Neuronal stem cell (in vitro differentiated cells): ENCODE data around the gene SERPINB5.

Experiments used
- DNase-seq: peaks from one replicate; pipeline ENCODE4 v3.0.0-alpha.2; 2013; ENCODE audit warnings: low spot score
- H2AFZ ChIP-seq: one replicate; pipeline ENCODE4 v1.6.1; 2013; ENCODE audit warnings: mild to moderate bottlenecking, low read length, inconsistent platforms
- H2AK5ac ChIP-seq: 2 replicates; pipeline ENCODE4 v1.6.1; 2013; ENCODE audit warnings: low read depth, mild to moderate bottlenecking, inconsistent platforms, low read length, moderate library complexity, mixed read lengths
- H2BK120ac ChIP-seq: 2 replicates; pipeline ENCODE4 v1.6.1; 2013; ENCODE audit warnings: low read depth, mild to moderate bottlenecking, inconsistent platforms, low read length, moderate library complexity, mixed read lengths
- H2BK12ac ChIP-seq: one replicate; pipeline ENCODE4 v1.6.1; 2013; ENCODE audit warnings: low read length, inconsistent platforms
- H2BK15ac ChIP-seq: 2 replicates; pipeline ENCODE4 v1.6.1; 2013; ENCODE audit warnings: mild to moderate bottlenecking, low read length, inconsistent platforms, mixed read lengths
- H2BK5ac ChIP-seq: one replicate; pipeline ENCODE4 v1.6.1; 2013; ENCODE audit warnings: inconsistent platforms, mild to moderate bottlenecking, low read length, moderate library complexity
- H3K14ac ChIP-seq: one replicate; pipeline ENCODE4 v1.6.1; 2013; ENCODE audit warnings: low read length, inconsistent platforms
- H3K18ac ChIP-seq: 2 replicates; pipeline ENCODE4 v1.6.1; 2013; ENCODE audit warnings: low read length, inconsistent platforms
- H3K23ac ChIP-seq: 2 replicates; pipeline ENCODE4 v1.6.1; 2013; ENCODE audit warnings: low read depth, mild to moderate bottlenecking, mixed read lengths, low read length, inconsistent platforms; ENCODE audit not compliant: poor library complexity
- H3K27ac ChIP-seq: replicated peaks from 3 replicates; pipeline ENCODE4 v1.5.1; 2013; ENCODE audit warnings: low read length, inconsistent platforms
- H3K27me3 ChIP-seq, 3 experiments: 2 replicates each; pipeline ENCODE4 v1.6.1; 2013; ENCODE audit warnings: low read length in 3 of 3, mild to moderate bottlenecking in 2 of 3, inconsistent platforms in 1 of 3, low read depth in 1 of 3, mixed read lengths in 1 of 3, moderate library complexity in 1 of 3; ENCODE audit not compliant: control insufficient read depth in 3 of 3, insufficient read depth in 3 of 3
- H3K36me3 ChIP-seq, 2 donors: replicated peaks in 1 of 2; 2 replicates each; pipeline ENCODE4 v1.6.1; 2013; ENCODE audit warnings: low read length in 2 of 2; ENCODE audit not compliant: control insufficient read depth in 2 of 2, insufficient read depth in 2 of 2
- H3K4ac ChIP-seq: 2 replicates; pipeline ENCODE4 v1.6.1; 2013; ENCODE audit warnings: inconsistent platforms, mild to moderate bottlenecking, low read length, moderate library complexity
- H3K4me1 ChIP-seq, 2 donors: 1 replicate in 1 of 2; 2 replicates in 1 of 2; pipeline ENCODE4 v1.6.1; 2013; ENCODE audit warnings: low read length in 2 of 2, low read depth in 1 of 2; ENCODE audit not compliant: control insufficient read depth in 2 of 2, insufficient read depth in 1 of 2
- H3K4me2 ChIP-seq: one replicate; pipeline ENCODE4 v1.6.1; 2013; ENCODE audit warnings: mild to moderate bottlenecking, low read length, inconsistent platforms; ENCODE audit not compliant: insufficient read depth, poor library complexity, severe bottlenecking
- H3K4me3 ChIP-seq, 2 donors: 2 replicates each; pipeline ENCODE4 v1.5.1; 2013; ENCODE audit warnings: low read length in 2 of 2, mild to moderate bottlenecking in 2 of 2, inconsistent platforms in 1 of 2, moderate library complexity in 1 of 2
- H3K79me1 ChIP-seq: one replicate; pipeline ENCODE4 v1.6.1; 2013; ENCODE audit warnings: low read depth, mild to moderate bottlenecking, inconsistent platforms, low read length, moderate library complexity
- H3K9ac ChIP-seq: one replicate; pipeline ENCODE4 v1.6.1; 2013; ENCODE audit warnings: mild to moderate bottlenecking, low read depth, low read length, inconsistent platforms; ENCODE audit not compliant: poor library complexity
- H3K9me3 ChIP-seq, 2 donors: replicated peaks in 1 of 2; 2 replicates each; pipeline versions ENCODE3 to v1.6.1; 2013; ENCODE audit warnings: low read length in 2 of 2, mild to moderate bottlenecking in 2 of 2, inconsistent platforms in 1 of 2, low read depth in 1 of 2, mixed read lengths in 1 of 2, moderate library complexity in 1 of 2; ENCODE audit not compliant: control insufficient read depth in 2 of 2, insufficient read depth in 1 of 2
- H4K8ac ChIP-seq: one replicate; pipeline ENCODE4 v1.6.1; 2013; ENCODE audit warnings: low read depth, mild to moderate bottlenecking, inconsistent platforms, low read length, moderate library complexity
- H4K91ac ChIP-seq: one replicate; pipeline ENCODE4 v1.6.1; 2013; ENCODE audit warnings: low read length, low read depth, mild to moderate bottlenecking, inconsistent platforms; ENCODE audit not compliant: poor library complexity
- WGBS, 2 donors: extraction: QIAGEN DNeasy Blood & Tissue Kit; methylation state at CpG; one replicate each; pipeline ENCODE4 v1.1.7; 2013; ENCODE audit warnings: missing lambda C conversion rate in 2 of 2, mixed read lengths in 1 of 2; ENCODE audit not compliant: insufficient read length in 2 of 2, insufficient replicate concordance in 1 of 2; ENCODE audit errors: extremely low coverage in 2 of 2; 5-methylcytosine and 5-hydroxymethylcytosine counted together

The SERPINB5 gene

GRCh38 chr18:63479826-63480225 is 3.1 kb downstream of the SERPINB5 start:
- H3K27ac ChIP-seq, result no peak overlapping the region
- no CpG with 5 or more reads among the region's 5 CpGs for WGBS, 2 donors
- no peak overlapping the region for H2BK15ac ChIP-seq
- H3K4me3 ChIP-seq, result no peak overlapping the region
- no peaks in the 10 kb centered on the region for H3K4me1 ChIP-seq
- no peaks in the 10 kb centered on the region for H3K9me3 ChIP-seq
- no peak overlapping the region for H3K14ac ChIP-seq
- no peak overlapping the region for H3K4me2 ChIP-seq
- no peak overlapping the region for H2BK5ac ChIP-seq
- H3K23ac ChIP-seq, result no peak overlapping the region
- no peak overlapping the region for H2BK12ac ChIP-seq
- no peaks in the 10 kb centered on the region for H3K79me1 ChIP-seq
- no peak overlapping the region for H3K9ac ChIP-seq
- no peak for DNase-seq
- H3K18ac ChIP-seq, result no peak overlapping the region
- no peak overlapping the region for H3K4ac ChIP-seq
- H2AFZ ChIP-seq, result no peak overlapping the region
- H3K27me3 ChIP-seq, result peaks cover 0 to 14% (median 0%) of the 10 kb centered on the region in 3 experiments
- H2AK5ac ChIP-seq, result no peak overlapping the region
- H4K8ac ChIP-seq, result no peak overlapping the region
- H4K91ac ChIP-seq, result no peak overlapping the region
- H3K36me3 ChIP-seq, result no peaks in the 10 kb centered on the region
- H2BK120ac ChIP-seq, result no peak overlapping the region

- H3K79me1 ChIP-seq, result no peaks in the 10 kb centered on the region
- WGBS, 2 donors, result no CpG with 5 or more reads among the region's 1 CpG
- no peak for DNase-seq
These were observed 3.7 kb downstream of the SERPINB5 start for GRCh38 chr18:63480476-63480875.

GRCh38 chr18:63480915-63481314 is 4.2 kb downstream of the SERPINB5 start:
- Histone ChIP-seq H3K27me3 (peaks cover 0 to 14% (median 0%) of the 10 kb centered on the region in 3 experiments), H4K8ac (no peak overlapping the region), H3K18ac (no peak overlapping the region), H2BK12ac (no peak overlapping the region), H2BK5ac (no peak overlapping the region), H3K4me1 (no peaks in the 10 kb centered on the region), H3K14ac (no peak overlapping the region), H3K27ac (no peak overlapping the region), H2AFZ (no peak overlapping the region), H3K23ac (no peak overlapping the region), H3K9me3 (no peaks in the 10 kb centered on the region), H3K4ac (no peak overlapping the region), H3K79me1 (no peaks in the 10 kb centered on the region), H2BK15ac (no peak overlapping the region), H2BK120ac (no peak overlapping the region), H3K4me2 (no peak overlapping the region), H3K36me3 (no peaks in the 10 kb centered on the region), H3K9ac (no peak overlapping the region), H3K4me3 (no peak overlapping the region), H2AK5ac (no peak overlapping the region), H4K91ac (no peak overlapping the region)
- no peak for DNase-seq
- no CpG with 5 or more reads among the region's 2 CpGs for WGBS, 2 donors

More at GRCh38 chr18:63480476-63480875, 3.7 kb downstream of the SERPINB5 start:
- Histone ChIP-seq H3K27me3 (peaks cover 0 to 14% (median 0%) of the 10 kb centered on the region in 3 experiments), H3K4ac (no peak overlapping the region), H2BK5ac (no peak overlapping the region), H4K91ac (no peak overlapping the region), H2BK15ac (no peak overlapping the region), H3K4me1 (no peaks in the 10 kb centered on the region), H3K36me3 (no peaks in the 10 kb centered on the region), H3K14ac (no peak overlapping the region), H2BK12ac (no peak overlapping the region), H2BK120ac (no peak overlapping the region), H4K8ac (no peak overlapping the region), H3K9ac (no peak overlapping the region), H3K4me3 (no peak overlapping the region), H3K9me3 (no peaks in the 10 kb centered on the region), H2AFZ (no peak overlapping the region), H2AK5ac (no peak overlapping the region), H3K27ac (no peak overlapping the region), H3K18ac (no peak overlapping the region), H3K23ac (no peak overlapping the region), H3K4me2 (no peak overlapping the region)

- Histone ChIP-seq H2BK12ac (no peak overlapping the region), H4K8ac (no peak overlapping the region), H3K27me3 (peaks cover 0 to 26% (median 0%) of the 10 kb centered on the region in 3 experiments), H4K91ac (no peak overlapping the region), H3K14ac (no peak overlapping the region), H3K27ac (no peak overlapping the region), H3K36me3 (no peaks in the 10 kb centered on the region), H3K18ac (no peak overlapping the region), H3K9me3 (no peaks in the 10 kb centered on the region), H2BK120ac (no peak overlapping the region), H2AFZ (no peak overlapping the region), H3K23ac (no peak overlapping the region), H3K4me3 (no peak overlapping the region), H2BK15ac (no peak overlapping the region), H3K4ac (no peak overlapping the region), H2BK5ac (no peak overlapping the region), H3K79me1 (no peaks in the 10 kb centered on the region), H3K4me2 (no peak overlapping the region), H3K4me1 (peaks cover 0 to 2% of the 10 kb centered on the region in 2 donors), H2AK5ac (no peak overlapping the region), H3K9ac (no peak overlapping the region)
- DNase-seq, result no peak
- WGBS, 2 donors, result no CpG with 5 or more reads among the region's 2 CpGs
These were observed 10.9 kb downstream of the SERPINB5 start for GRCh38 chr18:63487676-63488075.
